NCI-H2196 (cell line): ENCODE data around the gene MAST3.

ENCODE experiments used
- DNase-seq: peaks from one replicate; lab custom pipeline; 2025; ENCODE audit not compliant: unreplicated experiment; lab: John Stamatoyannopoulos, UW

The MAST3 gene

DNA sequence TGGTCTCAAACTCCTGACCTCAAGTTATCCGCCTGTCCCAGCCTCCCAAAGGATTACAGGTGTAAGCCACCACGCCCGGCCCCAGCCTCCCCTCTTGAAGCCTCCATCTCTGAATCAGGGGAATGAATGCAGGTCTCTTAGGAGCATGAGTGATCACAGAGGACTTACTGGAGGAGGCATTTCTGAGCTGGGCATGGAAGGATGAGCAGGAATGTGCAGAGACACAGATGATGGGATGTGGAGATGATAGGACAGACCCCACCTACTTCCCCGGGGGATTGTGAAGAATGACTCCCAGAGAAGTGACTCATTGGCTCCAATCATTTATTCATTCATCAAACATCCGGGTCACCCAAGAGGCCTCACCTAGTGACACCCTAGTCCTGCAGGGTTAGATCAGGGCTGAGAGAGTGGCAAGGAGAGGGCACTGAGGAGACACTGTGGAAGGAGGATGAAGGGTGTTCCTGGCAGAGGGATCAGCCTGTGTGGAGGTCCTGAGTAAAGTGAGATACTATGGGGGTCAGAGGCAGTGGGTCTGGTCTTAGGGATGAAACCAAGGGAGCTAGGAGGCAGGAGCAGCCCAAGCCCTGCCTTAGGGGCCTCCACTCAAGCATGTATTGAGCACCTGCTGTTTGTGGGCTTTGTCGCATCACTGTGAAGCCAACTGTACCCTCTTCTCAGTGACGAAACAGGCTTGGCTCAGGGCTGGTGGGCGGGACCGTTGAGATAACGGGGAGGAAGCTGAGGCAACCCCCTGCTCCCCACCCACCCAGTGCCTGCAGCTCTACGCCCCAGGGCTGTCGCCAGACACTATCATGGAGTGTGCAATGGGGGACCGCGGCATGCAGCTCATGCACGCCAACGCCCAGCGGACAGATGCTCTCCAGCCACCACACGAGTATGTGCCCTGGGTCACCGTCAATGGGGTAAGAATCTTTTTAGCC, 79.1 kb downstream of the MAST3 start:
- DNase-seq: no peak

DNA sequence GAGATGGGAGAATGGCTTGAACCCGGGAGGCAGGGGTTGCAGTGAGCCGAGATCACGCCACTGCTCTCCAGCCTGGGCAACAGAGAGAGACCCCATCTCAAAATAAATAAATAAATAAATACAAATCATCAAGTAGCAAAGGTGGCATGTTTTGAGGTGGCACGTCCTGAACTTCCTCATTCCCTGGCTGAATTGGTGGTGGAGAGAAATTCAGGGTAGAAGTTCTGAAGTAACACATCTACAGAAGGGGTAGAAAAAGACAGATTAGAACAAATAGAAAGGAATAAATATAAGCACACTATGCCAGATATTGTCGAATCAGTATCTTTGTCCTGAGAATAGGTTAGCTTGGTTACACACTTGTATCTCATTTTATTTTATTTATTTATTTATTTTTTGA, 82.4 kb downstream of the MAST3 start:
- DNase-seq: no peak

DNA sequence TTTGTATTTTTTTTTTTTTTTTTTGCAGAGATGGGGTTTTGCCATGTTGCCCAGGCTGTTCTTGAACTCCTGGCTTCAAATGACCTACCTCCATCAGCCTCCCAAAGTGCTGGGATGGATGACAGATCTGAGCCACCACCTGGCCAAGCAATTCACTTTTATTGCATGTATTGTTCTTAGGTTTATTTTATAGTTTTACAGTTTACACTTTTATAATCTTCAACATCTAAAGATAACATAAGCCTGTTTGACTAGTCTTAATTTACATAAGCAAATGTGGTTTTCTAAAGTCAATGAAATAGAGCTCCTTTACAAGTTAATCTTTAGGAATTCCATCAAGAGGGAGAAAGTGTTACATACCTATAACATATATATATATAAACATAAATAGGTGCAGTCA, 86.0 kb downstream of the MAST3 start:
- DNase-seq: peak; percentile 16

- DNase-seq: no peak
Measured at GRCh38 chr19:18185538-18185937, 88.0 kb downstream of the MAST3 start.

- no peak for DNase-seq
Measured at GRCh38 chr19:18190278-18190677, 92.7 kb downstream of the MAST3 start.

GRCh38 chr19:18191640-18192062, 94.1 kb downstream of the MAST3 start:
- DNase-seq: no peak

- DNase-seq: peak; percentile 100
Measured at GRCh38 chr19:18192673-18193387, 95.3 kb downstream of the MAST3 start, which contains the start of gene MPV17L2. MPV17L2 (plus strand) TSS chr19:18193218; CDS start chr19:18193282, 64 bp downstream.

- DNase-seq: no peak
Measured at GRCh38 chr19:18193388-18194180, 96.0 kb downstream of the MAST3 start.

- no peak for DNase-seq
Measured at GRCh38 chr19:18194181-18194530, 96.6 kb downstream of the MAST3 start.

- DNase-seq: no peak
Measured at GRCh38 chr19:18194554-18195238, 97.1 kb downstream of the MAST3 start.

DNA sequence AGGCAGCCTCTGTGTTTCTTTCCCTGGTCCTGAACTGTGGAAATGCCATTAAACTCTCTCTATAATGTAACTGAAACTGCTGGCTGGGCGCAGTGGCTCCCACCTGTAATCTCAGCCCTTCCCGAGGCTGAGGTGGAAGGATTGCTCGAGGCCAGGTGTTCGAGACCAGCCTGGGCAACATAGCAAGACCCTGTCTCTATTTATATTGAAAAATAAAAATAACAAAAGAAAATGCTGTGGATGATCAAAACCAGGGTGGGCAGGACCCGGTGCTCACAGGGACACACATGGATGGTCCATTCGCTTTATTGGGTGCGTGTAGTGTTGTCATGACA, 98.9 kb downstream of the MAST3 start:
- no peak for DNase-seq

GRCh38 chr19:18197306-18197705, 99.7 kb downstream of the MAST3 start:
- no peak for DNase-seq

- DNase-seq: no peak
Measured at GRCh38 chr19:18197941-18198340, 100.4 kb downstream of the MAST3 start.

DNA sequence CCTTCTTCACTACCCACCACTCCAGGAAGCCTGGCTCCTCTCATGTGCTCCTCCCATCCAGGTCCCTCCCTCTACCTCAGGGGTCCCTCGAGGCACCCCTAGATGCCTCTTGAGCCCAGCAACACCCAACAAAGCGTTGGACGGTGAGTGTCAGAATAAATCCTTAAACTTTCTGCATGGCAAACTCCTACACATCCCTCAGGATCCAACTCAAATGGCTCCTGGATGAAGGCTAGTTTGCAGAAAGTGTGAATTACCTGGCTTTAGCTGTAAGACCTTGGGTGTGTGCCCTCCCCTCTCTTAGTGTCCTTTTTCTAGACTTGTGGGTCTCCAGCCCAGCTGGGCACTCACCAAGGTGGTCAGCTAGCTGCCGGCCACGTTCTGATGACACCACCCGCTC, 100.8 kb downstream of the MAST3 start:
- DNase-seq: no peak
